GM19043 (cell line): ENCODE data around the gene TMEM242.

Experiments
- ATAC-seq: cut with Tn5 transposase; IDR thresholded peaks from one replicate; pipeline ENCODE4 v1.9.1; 2021; ENCODE audit warnings: low read depth; ENCODE audit not compliant: unreplicated experiment

TMEM242 gene

GRCh38 chr6:157258878-157259277 lies 64.4 kb downstream of the TMEM242 start:
- ATAC-seq, result no peak

GRCh38 chr6:157255079-157255478 lies 68.2 kb downstream of the TMEM242 start:
- ATAC-seq, result no peak

GRCh38 chr6:157254538-157254937 lies 68.8 kb downstream of the TMEM242 start:
- ATAC-seq, result no peak

- no peak for ATAC-seq
Observed at GRCh38 chr6:157253699-157254098, 69.6 kb downstream of the TMEM242 start.

- no peak for ATAC-seq
Observed at GRCh38 chr6:157253017-157253416, 70.3 kb downstream of the TMEM242 start.

GRCh38 chr6:157251586-157252247 lies 71.6 kb downstream of the TMEM242 start:
- ATAC-seq, result no peak

GRCh38 chr6:157249826-157250225 lies 73.5 kb downstream of the TMEM242 start:
- ATAC-seq, result no peak

- no peak for ATAC-seq
Observed at GRCh38 chr6:157248264-157248663, 75.1 kb downstream of the TMEM242 start.

- no peak for ATAC-seq
Observed at GRCh38 chr6:157246771-157247484, 76.4 kb downstream of the TMEM242 start.

- ATAC-seq, result no peak
Observed at GRCh38 chr6:157246048-157246630, 77.2 kb downstream of the TMEM242 start.

- ATAC-seq, result no peak
Observed at GRCh38 chr6:157245436-157245835, 77.9 kb downstream of the TMEM242 start.

- no peak for ATAC-seq
Observed at GRCh38 chr6:157244780-157245179, 78.5 kb downstream of the TMEM242 start.

- ATAC-seq, result no peak
Observed at GRCh38 chr6:157244175-157244574, 79.1 kb downstream of the TMEM242 start.

- ATAC-seq, result no peak
Observed at GRCh38 chr6:157242791-157243190, 80.5 kb downstream of the TMEM242 start.

- no peak for ATAC-seq
Observed at GRCh38 chr6:157240960-157241311, 82.4 kb downstream of the TMEM242 start.

- no peak for ATAC-seq
Observed at GRCh38 chr6:157240059-157240959, 83.0 kb downstream of the TMEM242 start.

GRCh38 chr6:157239671-157240058 lies 83.7 kb downstream of the TMEM242 start:
- no peak for ATAC-seq
